ENCODE measurements around the gene FAM216A. TPM values are rescaled to one million over a fixed set of nuclear protein-coding genes. Genes with fewer than 3 reads are reported as not detected.

Gene FAM216A
- total and polyA plus RNA-seq, 9 of the 15 experiments (the other 6 are each of a cell fraction or from before 2014, with no cell fraction given), result 17.2 to 96.9 (median 48.5) TPM

GRCh38 chr12:110501752-110502738, 33.4 kb downstream of the FAM216A start, which contains the start of the genes RAD9B and VPS29 (continued):
- TF ChIP-seq E2F8 (IDR thresholded peaks at IDR 0.05; ENCODE audit: low read depth, partially characterized antibody), result peak; percentile 86
- peak; percentile 48 to 63; a peak in 2 of 4 replicates for TF ChIP-seq TBL1XR1 (IDR thresholded peaks at IDR 0.05; ENCODE audit: low read length in 2 of 2)
- TF ChIP-seq, protein P1, sequence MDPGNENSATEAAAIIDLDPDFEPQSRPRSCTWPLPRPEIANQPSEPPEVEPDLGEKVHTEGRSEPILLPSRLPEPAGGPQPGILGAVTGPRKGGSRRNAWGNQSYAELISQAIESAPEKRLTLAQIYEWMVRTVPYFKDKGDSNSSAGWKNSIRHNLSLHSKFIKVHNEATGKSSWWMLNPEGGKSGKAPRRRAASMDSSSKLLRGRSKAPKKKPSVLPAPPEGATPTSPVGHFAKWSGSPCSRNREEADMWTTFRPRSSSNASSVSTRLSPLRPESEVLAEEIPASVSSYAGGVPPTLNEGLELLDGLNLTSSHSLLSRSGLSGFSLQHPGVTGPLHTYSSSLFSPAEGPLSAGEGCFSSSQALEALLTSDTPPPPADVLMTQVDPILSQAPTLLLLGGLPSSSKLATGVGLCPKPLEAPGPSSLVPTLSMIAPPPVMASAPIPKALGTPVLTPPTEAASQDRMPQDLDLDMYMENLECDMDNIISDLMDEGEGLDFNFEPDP (CRISPR knock-in tag; IDR thresholded peaks at IDR 0.05), result peak; percentile 77; the same call in 1 of the 2 replicates
- TF ChIP-seq RBM39 (optimal IDR thresholded peaks at IDR 0.05; ENCODE audit: low read depth, low read length), result no peak
- no peak for TF ChIP-seq MED1 (CRISPR knock-in tag; IDR thresholded peaks at IDR 0.05; ENCODE audit: borderline replicate concordance)
- no peak for TF ChIP-seq PURB (CRISPR knock-in tag; IDR thresholded peaks at IDR 0.05; ENCODE audit: low read depth)
- no peak for TF ChIP-seq SMARCB1 (IDR thresholded peaks at IDR 0.05; ENCODE audit: insufficient read length, low read depth)
- TF ChIP-seq ZNF197 (CRISPR knock-in tag; IDR thresholded peaks at IDR 0.05; ENCODE audit: low read depth), result peak; percentile 76; the same call in 1 of the 2 replicates
- peak; percentile 62 for TF ChIP-seq XRCC5 (IDR thresholded peaks at IDR 0.05; ENCODE audit: low read depth, low read length)
- peak; percentile 92 for TF ChIP-seq RBBP5 (IDR thresholded peaks at IDR 0.05; ENCODE audit: borderline replicate concordance, insufficient read depth, low read length, poor library complexity, severe bottlenecking)
- TF ChIP-seq ZNF778 (CRISPR knock-in tag; IDR thresholded peaks at IDR 0.05), result no peak
- TF ChIP-seq VEZF1 (CRISPR knock-in tag; IDR thresholded peaks at IDR 0.05), result peak; percentile 66
- TF ChIP-seq SP2 (IDR thresholded peaks at IDR 0.05; ENCODE audit: extremely low read depth, low read depth, low read length, poor library complexity, severe bottlenecking), result no peak
- peak; percentile 91; the same call in 1 of the 2 replicates for TF ChIP-seq ZNF224 (CRISPR knock-in tag; IDR thresholded peaks at IDR 0.05)
- TF ChIP-seq HDGF (IDR thresholded peaks at IDR 0.05), result no peak
- peak; percentile 59; the same call in 1 of the 2 replicates for TF ChIP-seq ZNF76 (CRISPR knock-in tag; IDR thresholded peaks at IDR 0.05; ENCODE audit: borderline replicate concordance)
- TF ChIP-seq, protein P2, sequence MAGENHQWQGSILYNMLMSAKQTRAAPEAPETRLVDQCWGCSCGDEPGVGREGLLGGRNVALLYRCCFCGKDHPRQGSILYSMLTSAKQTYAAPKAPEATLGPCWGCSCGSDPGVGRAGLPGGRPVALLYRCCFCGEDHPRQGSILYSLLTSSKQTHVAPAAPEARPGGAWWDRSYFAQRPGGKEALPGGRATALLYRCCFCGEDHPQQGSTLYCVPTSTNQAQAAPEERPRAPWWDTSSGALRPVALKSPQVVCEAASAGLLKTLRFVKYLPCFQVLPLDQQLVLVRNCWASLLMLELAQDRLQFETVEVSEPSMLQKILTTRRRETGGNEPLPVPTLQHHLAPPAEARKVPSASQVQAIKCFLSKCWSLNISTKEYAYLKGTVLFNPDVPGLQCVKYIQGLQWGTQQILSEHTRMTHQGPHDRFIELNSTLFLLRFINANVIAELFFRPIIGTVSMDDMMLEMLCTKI (IDR thresholded peaks at IDR 0.05; ENCODE audit: partially characterized antibody), result no peak
- TF ChIP-seq ZNF77 (CRISPR knock-in tag; IDR thresholded peaks at IDR 0.05), result no peak

Data from K562 (cell line).